Upper lobe of right lung (tissue), 1 donor: ENCODE data around the gene WDR81. TPM values are rescaled to one million over a fixed set of nuclear protein-coding genes. Genes with fewer than 3 reads are reported as not detected.
"Not testable (repeated sequence)": the region's sequence is repeated elsewhere in the genome, so short reads cannot be mapped to it uniquely, and the experiment has no call there.

Experiments used
- ATAC-seq: fragments of 200-7000 bp; cut with Tn5 transposase; one replicate; pipeline ENCODE4 v1.9.1; 2020; ENCODE audit warnings: mild to moderate bottlenecking, moderate library complexity
- DNase-seq: peaks from one replicate; pipeline ENCODE4 v3.0.0-alpha.2; 2020
- H3K27ac ChIP-seq: fragments of 200-600 bp; one replicate; pipeline ENCODE4 v1.8.0; 2022
- H3K27me3 ChIP-seq: fragments of 200-600 bp; one replicate; pipeline ENCODE4 v1.8.0; 2022; ENCODE audit warnings: mild to moderate bottlenecking
- H3K36me3 ChIP-seq: fragments of 200-600 bp; one replicate; pipeline ENCODE4 v1.8.0; 2022
- H3K4me1 ChIP-seq: fragments of 200-600 bp; one replicate; pipeline ENCODE4 v1.8.0; 2022
- H3K4me3 ChIP-seq: fragments of 200-600 bp; one replicate; pipeline ENCODE4 v1.8.0; 2022; ENCODE audit warnings: mild to moderate bottlenecking
- H3K9me3 ChIP-seq: fragments of 200-600 bp; one replicate; pipeline ENCODE4 v1.8.0; 2022
- intact Hi-C: fragments of 100-400 bp; cut with DNase I; formaldehyde crosslinking; loops from one replicate; pipeline ENCODE4 v1.11.0; 2022
- total RNA-seq: library from RNA; stranded (reverse); fragmentation: NEBNext Ultra II Directional; extraction: Animal tissue kit (Norgen Biotek cat#: 25700); gene quantifications from one replicate; pipeline ENCODE4 v1.2.1, GENCODE V29; 2021
- TF ChIP-seq, protein P1 (sequence below): fragments of 200-600 bp; IDR thresholded peaks from one replicate; pipeline ENCODE4 v1.8.0; 2022; ENCODE audit warnings: antibody characterized with exemption
- donor health status: DM: no; HTN: yes; CAD: no; lungs with severe emphysema.

Gene WDR81
- total RNA-seq, 1 donor from 2014 or later = 43.9 TPM

DNA sequence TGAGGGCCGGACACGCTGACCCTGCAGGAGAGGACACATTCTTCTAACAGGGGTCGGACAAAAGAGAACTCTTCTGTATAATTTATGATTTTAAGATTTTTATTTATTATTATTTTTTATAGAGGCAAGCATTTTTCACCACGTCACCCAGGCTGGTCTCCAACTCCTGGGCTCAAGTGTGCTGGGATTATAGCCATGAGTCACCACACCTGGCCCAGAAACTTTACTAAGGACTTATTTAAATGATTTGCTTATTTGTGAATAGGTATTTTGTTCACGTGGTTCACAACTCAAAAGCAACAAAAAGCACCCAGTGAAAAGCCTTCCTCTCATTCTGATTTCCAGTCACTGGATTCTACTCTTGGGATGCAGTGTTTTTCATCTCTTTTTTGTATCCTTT lies 35.0 kb downstream of the WDR81 start:
- Histone ChIP-seq H3K4me1 (peaks cover 21% of the 10 kb centered on the region), H3K4me3 (no peak overlapping the region), H3K27me3 (no peaks in the 10 kb centered on the region), H3K36me3 (no peaks in the 10 kb centered on the region), H3K27ac (peak overlapping the region; percentile 20), H3K9me3 (no peaks in the 10 kb centered on the region)
- ATAC-seq (no peak), DNase-seq (no peak)
- intact Hi-C loops = no loop called here
- TF ChIP-seq, protein P1, sequence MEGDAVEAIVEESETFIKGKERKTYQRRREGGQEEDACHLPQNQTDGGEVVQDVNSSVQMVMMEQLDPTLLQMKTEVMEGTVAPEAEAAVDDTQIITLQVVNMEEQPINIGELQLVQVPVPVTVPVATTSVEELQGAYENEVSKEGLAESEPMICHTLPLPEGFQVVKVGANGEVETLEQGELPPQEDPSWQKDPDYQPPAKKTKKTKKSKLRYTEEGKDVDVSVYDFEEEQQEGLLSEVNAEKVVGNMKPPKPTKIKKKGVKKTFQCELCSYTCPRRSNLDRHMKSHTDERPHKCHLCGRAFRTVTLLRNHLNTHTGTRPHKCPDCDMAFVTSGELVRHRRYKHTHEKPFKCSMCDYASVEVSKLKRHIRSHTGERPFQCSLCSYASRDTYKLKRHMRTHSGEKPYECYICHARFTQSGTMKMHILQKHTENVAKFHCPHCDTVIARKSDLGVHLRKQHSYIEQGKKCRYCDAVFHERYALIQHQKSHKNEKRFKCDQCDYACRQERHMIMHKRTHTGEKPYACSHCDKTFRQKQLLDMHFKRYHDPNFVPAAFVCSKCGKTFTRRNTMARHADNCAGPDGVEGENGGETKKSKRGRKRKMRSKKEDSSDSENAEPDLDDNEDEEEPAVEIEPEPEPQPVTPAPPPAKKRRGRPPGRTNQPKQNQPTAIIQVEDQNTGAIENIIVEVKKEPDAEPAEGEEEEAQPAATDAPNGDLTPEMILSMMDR = no peak

DNA sequence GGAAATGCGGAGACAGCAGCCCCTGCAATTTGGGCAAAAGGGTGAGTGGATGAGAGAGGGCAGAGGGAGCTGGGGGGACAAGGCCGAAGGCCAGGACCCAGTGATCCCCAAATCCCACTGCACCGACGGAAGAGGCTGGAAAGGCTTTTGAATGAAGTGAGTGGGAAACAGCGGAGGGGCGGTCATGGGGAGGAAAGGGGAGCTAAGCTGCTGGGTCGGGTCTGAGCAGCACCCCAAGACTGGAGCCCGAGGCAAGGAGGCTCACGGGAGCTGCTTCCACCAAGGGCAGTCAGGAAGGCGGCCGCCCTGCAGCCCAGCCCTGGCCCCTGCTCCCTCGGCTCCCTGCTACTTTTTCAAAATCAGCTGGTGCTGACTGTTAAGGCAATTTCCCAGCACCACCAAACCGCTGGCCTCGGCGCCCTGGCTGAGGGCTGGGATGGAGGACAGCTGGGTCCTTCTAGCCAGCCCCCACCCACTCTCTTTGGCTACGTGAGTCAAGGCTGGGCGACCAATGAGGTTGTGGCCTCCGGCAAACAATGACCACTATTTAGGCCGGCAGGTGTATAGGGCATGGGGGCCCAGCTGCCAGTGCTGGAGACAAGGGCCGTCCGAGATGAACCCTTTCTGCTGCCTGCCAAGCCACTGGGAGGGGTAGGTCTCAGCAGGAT lies 37.9 kb downstream of the WDR81 start:
- peak overlapping the region; percentile 82 for H3K27ac ChIP-seq
- no peak for DNase-seq

DNA sequence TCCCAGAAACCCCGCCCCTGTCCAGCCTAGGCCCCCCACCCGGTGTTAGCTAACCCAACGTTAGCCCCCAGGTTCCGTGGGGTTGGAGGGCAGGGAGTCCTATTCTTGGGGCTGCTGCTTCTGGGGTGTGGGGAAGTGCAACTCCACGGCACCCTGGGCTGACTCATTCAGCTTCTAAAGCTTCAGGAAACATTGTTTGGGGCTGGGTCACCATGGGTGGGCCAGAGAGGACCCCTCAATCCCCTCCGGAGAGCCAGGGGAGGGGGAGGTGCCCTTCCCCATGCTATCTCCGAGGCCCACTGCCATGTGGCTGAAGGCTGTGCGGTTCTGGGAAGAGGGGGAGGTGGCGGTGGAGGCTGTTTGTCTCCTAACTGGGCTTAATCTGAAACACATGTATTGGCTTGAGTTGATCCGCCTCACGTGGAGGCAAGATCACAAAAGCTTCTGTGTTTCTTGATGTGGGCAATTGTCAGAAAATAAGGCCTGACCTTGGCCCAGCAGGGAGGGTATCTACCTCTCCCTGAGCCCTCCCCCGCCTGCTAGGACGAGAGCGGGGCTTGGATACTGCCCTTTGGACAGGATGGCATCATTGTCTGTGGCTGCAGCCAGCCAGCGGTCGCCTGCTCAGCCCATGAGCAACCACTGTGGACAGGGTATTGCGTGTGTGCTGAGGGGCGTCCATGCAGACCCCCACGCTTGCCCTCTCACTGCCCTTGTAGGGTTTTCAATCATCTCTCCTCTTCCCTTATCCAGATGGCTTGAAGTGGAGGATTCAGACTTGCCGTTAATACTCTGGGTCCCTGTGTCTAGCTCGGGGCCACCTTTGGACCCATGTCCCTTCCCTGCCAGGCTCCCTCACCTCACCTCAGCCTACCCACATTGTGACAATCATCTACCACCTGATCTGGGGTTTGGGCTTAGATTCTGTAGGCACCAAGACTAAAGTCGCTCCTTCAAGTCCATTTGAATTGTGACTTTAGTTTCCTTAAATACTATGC lies 38.7 kb downstream of the WDR81 start:
- Histone ChIP-seq H3K27me3 (no peaks in the 10 kb centered on the region), H3K9me3 (no peaks in the 10 kb centered on the region), H3K36me3 (no peaks in the 10 kb centered on the region), H3K4me3 (peak overlapping the region; percentile 47), H3K4me1 (peaks cover 31% of the 10 kb centered on the region), H3K27ac (peak overlapping the region; percentile 82)
- intact Hi-C loops = no loop called here
- TF ChIP-seq, protein P1 = no peak
- DNase-seq (no peak), ATAC-seq (peak; percentile 22)

More for the DNA sequence above, 37.9 kb downstream of the WDR81 start:
- Histone ChIP-seq H3K4me1 (peaks cover 31% of the 10 kb centered on the region), H3K9me3 (no peaks in the 10 kb centered on the region), H3K36me3 (no peaks in the 10 kb centered on the region), H3K4me3 (peak overlapping the region; percentile 47), H3K27me3 (no peaks in the 10 kb centered on the region)
- TF ChIP-seq, protein P1 = no peak
- peak; percentile 24 for ATAC-seq
- intact Hi-C loops = no loop called here

DNA sequence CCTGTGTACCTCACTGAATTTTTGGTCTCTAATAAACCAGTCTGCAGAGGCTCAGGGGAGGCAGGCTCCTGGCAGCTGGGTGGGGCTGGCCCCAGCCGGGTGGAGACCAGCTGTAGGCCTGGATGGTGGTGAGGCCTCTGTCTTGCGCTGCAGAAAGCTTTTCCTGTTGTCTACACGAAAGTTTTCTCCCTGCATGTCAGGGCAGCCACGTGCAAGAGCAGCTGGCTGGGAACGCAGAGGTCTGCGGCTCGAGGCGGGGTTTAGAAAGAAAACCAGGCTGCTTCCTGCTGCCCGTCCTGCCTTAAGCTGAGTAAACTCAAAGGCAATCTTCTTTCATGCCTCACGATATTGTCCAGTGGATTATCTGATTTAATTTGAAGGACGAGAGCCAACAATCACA lies 39.8 kb downstream of the WDR81 start:
- H3K36me3 ChIP-seq = no peaks in the 10 kb centered on the region
- no peaks in the 10 kb centered on the region for H3K27me3 ChIP-seq
- peak overlapping the region; percentile 82 for H3K27ac ChIP-seq
- DNase-seq = peak; percentile 74
- ATAC-seq = peak; percentile 69
- H3K4me3 ChIP-seq = peak overlapping the region; percentile 47
- intact Hi-C loops = no loop called here
- H3K4me1 ChIP-seq = peaks cover 31% of the 10 kb centered on the region
- no peaks in the 10 kb centered on the region for H3K9me3 ChIP-seq
- TF ChIP-seq, protein P1 = no peak

DNA sequence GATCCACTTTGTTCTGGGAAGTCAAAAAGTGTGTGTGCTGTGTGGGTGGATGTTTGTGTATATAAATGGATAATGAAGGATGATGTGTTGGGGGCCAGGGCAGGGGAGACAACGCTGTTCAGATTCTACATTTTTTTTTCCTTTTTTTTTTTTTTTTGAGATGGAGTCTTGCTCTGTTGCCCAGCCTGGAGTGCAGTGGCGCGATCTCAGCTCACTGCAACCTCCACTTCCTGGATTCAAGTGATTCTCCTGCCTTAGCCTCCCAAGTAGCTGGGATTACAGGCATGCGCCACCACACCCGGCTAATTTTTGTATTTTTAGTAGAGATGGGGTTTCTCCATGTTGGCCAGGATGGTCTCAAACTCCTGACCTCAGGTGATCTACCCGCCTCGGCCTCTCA lies 40.2 kb downstream of the WDR81 start:
- ATAC-seq, H3K4me3 ChIP-seq: not testable (repeated sequence)

DNA sequence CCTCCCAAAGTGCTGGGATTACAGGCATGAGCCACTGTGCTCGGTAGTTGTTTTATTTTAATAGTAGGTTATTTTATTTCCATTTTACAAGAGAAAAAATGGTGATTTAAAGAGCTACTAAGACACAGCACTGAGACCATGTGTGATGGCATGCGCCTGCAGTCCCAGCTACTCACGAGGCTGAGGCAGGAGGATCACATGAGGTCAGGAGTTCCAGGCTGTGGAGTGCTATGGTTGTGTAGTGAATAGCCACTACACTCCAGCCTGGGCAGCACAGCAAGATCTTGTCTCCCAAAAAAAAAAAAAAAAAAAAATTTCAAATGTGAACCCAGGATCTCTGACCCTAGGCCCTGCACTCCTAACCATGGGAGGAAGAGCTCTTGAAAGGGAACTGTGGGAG lies 41.1 kb downstream of the WDR81 start:
- Histone ChIP-seq H3K4me3 (no peak overlapping the region), H3K27me3 (no peaks in the 10 kb centered on the region), H3K9me3 (no peaks in the 10 kb centered on the region), H3K4me1 (peaks cover 31% of the 10 kb centered on the region), H3K36me3 (no peaks in the 10 kb centered on the region), H3K27ac (no peak overlapping the region)
- DNase-seq = no peak
- TF ChIP-seq, protein P1 = no peak
- intact Hi-C loops = no loop called here
- ATAC-seq = no peak

More for the DNA sequence above, 40.2 kb downstream of the WDR81 start:
- Histone ChIP-seq H3K4me1 (peaks cover 31% of the 10 kb centered on the region), H3K27ac (peak overlapping the region; percentile 82)
- intact Hi-C loops, H3K27me3 ChIP-seq, H3K36me3 ChIP-seq, DNase-seq, H3K9me3 ChIP-seq: not testable (repeated sequence)
